GM12864 (cell line): ENCODE measurements around the gene FEM1B.

Experiments used
- DNase-seq: peaks from one replicate; pipeline ENCODE4 v3.0.0-alpha.2; 2011; ENCODE audit warnings: low read depth
- H3K4me3 ChIP-seq: 2 replicates; pipeline ENCODE4 v1.5.1; 2011; ENCODE audit warnings: mild to moderate bottlenecking, low read depth, low read length, control low read depth
- TF ChIP-seq, protein P1 (sequence below): IDR thresholded peaks from 2 replicates; pipeline ENCODE4 v1.5.1; 2011; ENCODE audit warnings: low read depth, mild to moderate bottlenecking, moderate library complexity, low read length, control low read depth, inconsistent platforms; ENCODE audit errors: missing control alignments

Gene FEM1B

DNA sequence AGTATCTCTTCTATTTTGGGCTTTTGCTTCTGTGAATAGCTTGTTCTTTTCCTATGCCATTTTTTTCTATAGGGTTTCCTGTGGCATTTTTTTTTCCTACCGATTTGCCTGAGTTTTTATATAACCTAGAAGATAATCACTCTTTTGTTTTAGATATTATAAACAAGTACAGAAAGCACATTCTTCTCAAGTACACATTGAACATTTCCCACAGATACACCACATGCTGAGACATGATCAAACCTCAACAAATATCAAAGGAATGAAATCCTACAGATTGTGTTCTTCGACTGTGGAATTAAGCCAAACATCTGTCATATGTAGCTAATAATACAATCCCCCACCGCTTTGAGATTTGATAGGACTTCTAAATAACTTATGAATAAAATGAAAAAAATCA, 9.1 kb upstream of the FEM1B start:
- no peak for DNase-seq
- TF ChIP-seq, protein P1, sequence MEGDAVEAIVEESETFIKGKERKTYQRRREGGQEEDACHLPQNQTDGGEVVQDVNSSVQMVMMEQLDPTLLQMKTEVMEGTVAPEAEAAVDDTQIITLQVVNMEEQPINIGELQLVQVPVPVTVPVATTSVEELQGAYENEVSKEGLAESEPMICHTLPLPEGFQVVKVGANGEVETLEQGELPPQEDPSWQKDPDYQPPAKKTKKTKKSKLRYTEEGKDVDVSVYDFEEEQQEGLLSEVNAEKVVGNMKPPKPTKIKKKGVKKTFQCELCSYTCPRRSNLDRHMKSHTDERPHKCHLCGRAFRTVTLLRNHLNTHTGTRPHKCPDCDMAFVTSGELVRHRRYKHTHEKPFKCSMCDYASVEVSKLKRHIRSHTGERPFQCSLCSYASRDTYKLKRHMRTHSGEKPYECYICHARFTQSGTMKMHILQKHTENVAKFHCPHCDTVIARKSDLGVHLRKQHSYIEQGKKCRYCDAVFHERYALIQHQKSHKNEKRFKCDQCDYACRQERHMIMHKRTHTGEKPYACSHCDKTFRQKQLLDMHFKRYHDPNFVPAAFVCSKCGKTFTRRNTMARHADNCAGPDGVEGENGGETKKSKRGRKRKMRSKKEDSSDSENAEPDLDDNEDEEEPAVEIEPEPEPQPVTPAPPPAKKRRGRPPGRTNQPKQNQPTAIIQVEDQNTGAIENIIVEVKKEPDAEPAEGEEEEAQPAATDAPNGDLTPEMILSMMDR = no peak

GRCh38 chr15:68271854-68272471, 5.6 kb upstream of the FEM1B start:
- H3K4me3 ChIP-seq = no peak overlapping the region

More for the DNA sequence above, 9.1 kb upstream of the FEM1B start:
- no peak overlapping the region for H3K4me3 ChIP-seq

DNA sequence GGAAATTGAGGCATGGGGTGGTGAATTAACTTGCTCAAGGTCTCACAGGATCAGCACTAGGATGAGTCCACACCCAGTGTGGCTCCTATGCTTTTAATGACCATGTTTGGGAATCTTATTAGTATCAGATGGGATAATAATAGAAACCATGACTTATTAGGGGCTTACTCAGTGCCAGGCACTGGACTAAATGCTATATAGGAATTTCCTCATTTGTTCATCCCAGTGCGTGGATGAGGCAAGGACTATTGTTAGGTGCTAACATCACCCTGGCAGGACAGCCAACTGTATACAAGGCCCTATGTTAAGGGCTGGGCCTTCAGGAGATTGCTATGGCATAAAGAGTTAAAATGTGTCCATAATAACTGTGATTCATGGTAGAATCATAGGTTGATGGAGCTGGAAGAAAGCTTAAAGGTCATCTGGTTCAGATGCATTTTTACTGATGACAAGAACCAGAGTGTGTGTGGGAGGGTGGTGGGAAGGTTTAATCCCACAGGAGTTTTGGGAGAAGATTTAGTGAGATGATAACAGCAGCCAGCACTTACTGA, 4.7 kb upstream of the FEM1B start:
- no peak for DNase-seq
- TF ChIP-seq, protein P1 = no peak
- no peak overlapping the region for H3K4me3 ChIP-seq

More at GRCh38 chr15:68271854-68272471, 5.6 kb upstream of the FEM1B start:
- DNase-seq = no peak
- TF ChIP-seq, protein P1 = no peak

GRCh38 chr15:68274201-68274848, 3.2 kb upstream of the FEM1B start:
- no peak overlapping the region for H3K4me3 ChIP-seq
- no peak for DNase-seq
- TF ChIP-seq, protein P1 = no peak

DNA sequence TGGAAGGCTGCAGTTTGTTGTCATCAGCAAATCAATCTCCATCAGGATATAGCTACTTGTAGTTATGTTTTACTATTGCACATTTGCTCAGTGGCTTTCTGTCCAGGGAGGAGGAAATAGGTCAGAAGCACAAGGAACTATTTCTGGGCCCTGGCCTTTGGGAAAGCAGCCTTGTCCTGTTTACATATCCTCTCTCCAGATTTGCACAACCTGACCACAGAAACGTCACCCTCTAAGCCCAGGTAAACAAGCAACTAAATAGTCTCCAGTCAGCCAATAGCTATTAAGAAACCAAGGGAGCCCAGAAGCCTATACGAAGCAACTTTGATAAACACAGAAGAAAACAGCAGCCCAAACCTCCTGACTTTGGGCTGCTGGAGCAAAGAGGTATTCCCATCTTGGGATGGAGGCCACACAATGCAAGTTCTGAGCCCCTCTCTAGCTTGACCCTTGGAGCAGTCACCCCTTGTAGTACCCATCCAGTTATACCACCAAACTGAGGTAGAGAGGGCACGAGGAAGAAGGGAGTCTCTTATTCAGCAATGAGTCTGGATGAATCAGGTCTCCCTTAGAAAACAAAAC, 2.3 kb upstream of the FEM1B start:
- TF ChIP-seq, protein P1 = no peak
- DNase-seq = no peak

DNA sequence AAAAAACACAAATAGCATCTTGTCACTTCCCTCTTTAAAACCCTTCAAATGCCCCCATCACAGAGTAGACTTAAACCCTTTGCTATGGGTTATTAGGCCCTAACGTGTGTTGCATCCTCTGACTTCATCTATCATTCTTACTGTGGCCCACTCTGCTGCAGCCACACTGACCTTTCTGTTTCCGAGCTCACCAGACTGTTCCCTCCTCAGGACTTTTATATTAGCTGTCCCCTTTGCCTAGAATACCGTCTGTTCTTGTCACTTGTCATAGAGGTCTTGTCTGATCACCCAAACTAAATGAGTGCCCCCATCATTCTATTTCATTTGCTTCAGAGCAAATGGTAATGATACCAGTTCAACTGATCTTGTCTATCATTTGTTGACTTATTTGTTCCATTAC, 877 bp upstream of the FEM1B start:
- H3K4me3 ChIP-seq = peak overlapping the region; percentile 80
- TF ChIP-seq, protein P1 = no peak
- no peak for DNase-seq

More for the DNA sequence above, 2.3 kb upstream of the FEM1B start:
- H3K4me3 ChIP-seq = no peak overlapping the region
